ENCODE measurements around the gene AMOTL1.

DNA sequence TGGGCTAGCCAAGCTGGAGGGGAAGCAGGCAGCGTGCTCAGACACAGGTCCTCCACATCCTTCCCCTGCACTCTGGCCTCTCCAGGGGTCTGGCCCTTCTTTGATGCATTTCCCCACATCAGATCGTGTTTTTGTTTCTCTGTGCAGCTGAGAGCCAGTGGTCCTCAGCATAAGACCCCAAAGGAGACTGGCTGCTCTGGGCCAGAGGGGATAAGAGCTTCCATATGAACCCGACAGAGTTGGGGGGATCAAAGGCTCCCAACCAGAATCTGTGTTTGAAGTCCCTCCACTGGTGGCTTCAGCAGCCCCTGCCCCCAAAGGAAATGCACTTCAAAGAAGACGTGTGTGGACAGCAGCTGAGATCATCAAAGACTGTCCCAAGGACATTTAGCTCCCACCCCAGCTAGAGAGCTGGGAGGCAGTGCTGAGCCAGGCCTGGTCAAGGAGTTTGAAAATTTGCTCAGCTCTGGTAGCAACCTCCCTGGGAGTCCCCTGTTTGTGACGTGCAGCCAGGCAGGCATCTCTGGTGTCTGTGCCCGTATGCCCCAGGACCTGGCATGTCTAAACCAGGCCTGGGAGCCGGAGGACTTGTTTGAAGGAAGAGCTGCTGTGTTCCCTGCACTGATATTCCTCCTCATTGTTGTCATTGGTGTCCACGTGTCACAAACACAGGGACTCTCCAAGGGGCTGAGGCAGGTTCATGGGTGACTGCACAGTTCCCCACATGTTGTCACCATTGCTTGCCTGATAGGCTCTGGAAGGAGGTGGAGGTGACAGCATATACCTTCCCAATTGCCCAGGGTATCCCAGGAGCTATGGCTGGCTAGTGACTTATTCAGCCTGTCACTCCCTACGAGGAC is 99.0 kb downstream of the AMOTL1 start:
- no peak for TF ChIP-seq GATA2 (IDR thresholded peaks at IDR 0.05; ENCODE audit: low read depth, low read length)
- TF ChIP-seq GATA3 (IDR thresholded peaks at IDR 0.05; ENCODE audit: low read depth, low read length): no peak

Data from SH-SY5Y (cell line).